Endothelial cell of umbilical vein (primary cell): ENCODE data around the gene APBB2.
A peak's percentile ranks its signal among the peaks of the same experiment; 100 is the strongest.

Experiments used
- CTCF ChIP-seq, 2 donors: IDR thresholded peaks; 1 replicate in 1 of 2; 2 replicates in 1 of 2; pipeline ENCODE4 v1.5.1; 2011; ENCODE audit warnings: low read length in 2 of 2, mild to moderate bottlenecking in 2 of 2, moderate library complexity in 2 of 2, control low read depth in 1 of 2, inconsistent platforms in 1 of 2, low read depth in 1 of 2; ENCODE audit not compliant: insufficient read depth in 1 of 2; ENCODE audit errors: extremely low read depth in 1 of 2
- MAX ChIP-seq: IDR thresholded peaks from 2 replicates; pipeline ENCODE4 v1.6.1; 2011; ENCODE audit not compliant: insufficient read depth, insufficient read length
- MYC ChIP-seq: IDR thresholded peaks from one replicate; pipeline ENCODE4 v1.6.1; 2011; ENCODE audit warnings: mild to moderate bottlenecking, low read depth, low read length
- POLR2A ChIP-seq: IDR thresholded peaks from 2 replicates; pipeline ENCODE4 v1.6.1; 2012; ENCODE audit warnings: low read depth, mild to moderate bottlenecking, control low read depth, low read length
- POLR2AphosphoS5 ChIP-seq: IDR thresholded peaks from 2 replicates; pipeline ENCODE4 v1.6.1; 2012; ENCODE audit warnings: low read depth, mild to moderate bottlenecking, control low read depth, low read length, moderate library complexity; ENCODE audit not compliant: insufficient read depth

GRCh38 chr4:41156574-41156973, 57.8 kb downstream of the APBB2 start:
- TF ChIP-seq CTCF (IDR thresholded peaks at IDR 0.05; ENCODE audit: extremely low read depth in 1 of 2, insufficient read depth in 1 of 2, low read depth in 1 of 2, low read length in 2 of 2) (no peak), POLR2A (no peak), MAX (no peak), MYC (no peak), POLR2AphosphoS5 (peak; percentile 84)
